ENCODE measurements around the gene ABTB2.
A peak's percentile ranks its signal among the peaks of the same experiment; 100 is the strongest.
"Not testable (repeated sequence)": the region's sequence is repeated elsewhere in the genome, so short reads cannot be mapped to it uniquely, and the experiment has no call there.

Gene ABTB2

GRCh38 chr11:34234086-34234740 is 123.6 kb downstream of the ABTB2 start:
- no peak for DNase-seq

DNA sequence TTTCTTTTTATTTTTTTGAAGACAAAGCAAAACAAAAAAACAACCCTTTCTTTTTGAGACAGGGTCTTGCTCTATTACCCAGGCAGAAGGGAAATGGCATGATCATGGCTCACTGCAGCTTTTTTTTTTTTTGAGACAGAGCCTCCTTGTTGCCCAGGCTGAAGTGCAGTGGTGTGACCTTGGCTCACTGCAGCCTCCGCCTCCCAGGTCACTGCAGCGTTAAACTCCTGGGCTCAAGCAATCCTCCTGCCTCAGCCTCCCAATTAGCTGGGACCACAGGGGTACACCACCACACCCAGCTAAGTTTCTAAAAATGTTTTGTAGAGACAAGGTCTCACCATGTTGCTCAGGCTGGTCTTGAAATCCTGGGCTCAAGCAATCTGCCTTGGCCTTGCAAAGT is 124.6 kb downstream of the ABTB2 start:
- DNase-seq: no peak

- DNase-seq: no peak
Observed at GRCh38 chr11:34232807-34233206, 125.0 kb downstream of the ABTB2 start.

DNA sequence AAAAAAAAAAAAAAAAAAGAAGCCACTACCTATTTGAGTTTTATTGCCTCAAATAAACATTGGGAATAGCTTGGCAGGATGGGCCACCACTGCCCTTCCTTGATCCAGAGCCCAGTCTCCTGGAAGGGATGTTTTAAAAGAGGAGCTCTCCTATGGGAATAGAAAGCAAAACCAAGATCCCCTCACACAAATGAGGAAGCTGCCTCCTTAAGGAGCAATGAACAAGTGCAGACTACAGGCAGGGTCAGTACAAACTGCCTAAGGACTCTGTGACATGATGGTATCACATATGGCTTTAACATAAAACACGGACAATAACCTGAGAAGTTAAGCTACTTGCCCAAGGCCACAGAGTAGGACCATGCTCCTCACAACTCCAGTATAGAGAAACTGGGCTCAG is 131.6 kb downstream of the ABTB2 start:
- DNase-seq: no peak

DNA sequence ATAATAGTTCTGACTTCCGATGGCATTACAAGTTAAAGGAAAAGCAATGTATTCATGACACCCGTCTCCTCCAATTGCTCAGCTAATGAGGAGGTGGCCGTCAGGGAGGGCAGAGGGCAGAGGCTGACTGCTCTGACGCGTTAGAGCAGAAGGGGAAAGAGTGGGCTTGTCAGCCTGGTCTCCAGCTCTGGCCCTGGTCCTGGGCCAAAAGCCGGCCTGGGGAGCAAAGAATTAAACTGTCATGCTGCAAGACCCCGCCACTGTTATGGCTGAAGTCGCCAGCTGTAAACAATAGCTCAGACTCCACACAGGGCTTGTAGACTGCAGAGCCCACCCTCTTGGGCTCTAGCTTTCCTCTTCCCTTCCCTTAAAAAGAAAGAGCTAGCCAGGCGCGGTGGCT is 132.7 kb downstream of the ABTB2 start:
- no peak for DNase-seq

GRCh38 chr11:34224434-34224966 is 133.3 kb downstream of the ABTB2 start:
- no peak for DNase-seq

GRCh38 chr11:34223907-34224306 is 133.9 kb downstream of the ABTB2 start:
- DNase-seq: no peak

DNA sequence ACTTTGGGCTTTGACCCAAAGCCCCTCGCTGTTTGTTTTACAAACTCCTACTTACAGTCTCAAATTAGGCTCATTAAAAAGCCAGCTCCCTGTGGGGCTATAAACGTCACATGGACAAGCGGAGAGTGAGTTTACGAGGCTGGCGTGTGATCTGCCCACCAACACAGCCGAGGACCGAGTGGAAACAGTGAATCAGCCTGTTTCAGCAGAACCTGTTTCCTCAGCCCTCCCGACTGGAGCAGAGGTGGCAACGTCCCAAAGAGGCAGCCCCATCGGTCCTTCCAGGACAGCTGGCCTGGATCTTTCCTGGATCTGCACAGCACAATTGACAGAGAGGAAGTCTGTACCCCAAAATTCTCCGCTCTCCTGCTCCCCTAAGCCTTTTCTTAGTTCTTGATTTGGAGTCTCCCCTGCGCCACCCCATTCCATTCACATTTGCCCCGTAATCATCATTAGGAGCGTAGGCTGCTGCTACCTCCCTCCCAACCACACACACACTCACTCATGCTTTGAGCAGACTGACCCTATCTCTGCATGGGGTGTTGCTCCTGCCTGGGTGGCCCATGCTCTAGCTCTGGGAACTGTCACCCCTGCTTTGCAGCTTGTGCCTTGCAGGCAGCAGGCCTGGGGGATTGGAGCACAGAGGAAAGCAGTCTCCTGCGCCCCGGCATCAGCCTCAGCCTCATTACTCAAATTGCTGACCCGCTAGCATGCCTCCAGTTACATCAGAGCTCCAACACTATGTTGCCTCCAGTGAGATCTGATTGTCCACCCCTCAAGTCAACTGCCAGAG is 134.6 kb downstream of the ABTB2 start:
- DNase-seq: no peak

DNA sequence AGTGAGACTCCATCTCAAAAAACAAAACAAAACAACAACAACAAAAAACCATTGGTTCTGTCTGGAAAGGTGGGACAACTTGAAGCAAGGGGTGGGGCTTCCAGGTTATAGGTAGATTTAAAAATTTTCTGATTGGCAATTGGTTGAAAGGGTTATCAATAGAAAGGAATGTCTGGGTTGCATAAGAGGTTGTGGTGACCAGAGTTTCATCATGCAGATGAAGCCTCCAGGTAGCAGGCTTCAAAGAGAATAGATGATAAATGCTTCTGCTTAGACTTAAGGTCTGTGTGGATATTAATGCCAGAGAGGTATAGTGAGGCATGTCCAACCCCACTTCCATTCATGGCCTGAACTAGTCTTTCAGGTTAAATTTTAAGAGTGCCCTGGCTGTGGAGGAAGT is 135.8 kb downstream of the ABTB2 start:
- DNase-seq: no peak

GRCh38 chr11:34219941-34220370 is 137.9 kb downstream of the ABTB2 start:
- DNase-seq: no peak

- DNase-seq: no peak
Observed at GRCh38 chr11:34219279-34219678, 138.5 kb downstream of the ABTB2 start.

DNA sequence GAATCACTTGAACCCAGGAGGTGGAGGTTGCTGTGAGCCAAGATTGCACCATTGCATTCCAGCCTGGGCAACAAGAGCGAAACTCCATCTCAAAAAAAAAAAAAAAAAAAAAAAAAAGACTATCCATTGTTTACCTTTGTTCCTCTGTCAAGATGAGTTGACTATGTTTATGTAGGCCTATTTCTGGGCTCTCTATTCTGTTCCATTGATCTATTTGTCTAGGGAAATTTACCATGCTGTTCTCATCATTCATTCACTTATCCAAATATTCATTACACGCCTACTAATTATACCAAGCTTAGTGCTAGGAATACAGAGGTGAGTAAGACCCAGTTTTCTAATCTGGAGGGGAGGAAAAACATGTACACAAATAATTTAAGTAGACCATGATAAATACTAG is 139.1 kb downstream of the ABTB2 start:
- DNase-seq: not testable (repeated sequence)

- no peak for DNase-seq
Observed at GRCh38 chr11:34218067-34218466, 139.7 kb downstream of the ABTB2 start.

DNA sequence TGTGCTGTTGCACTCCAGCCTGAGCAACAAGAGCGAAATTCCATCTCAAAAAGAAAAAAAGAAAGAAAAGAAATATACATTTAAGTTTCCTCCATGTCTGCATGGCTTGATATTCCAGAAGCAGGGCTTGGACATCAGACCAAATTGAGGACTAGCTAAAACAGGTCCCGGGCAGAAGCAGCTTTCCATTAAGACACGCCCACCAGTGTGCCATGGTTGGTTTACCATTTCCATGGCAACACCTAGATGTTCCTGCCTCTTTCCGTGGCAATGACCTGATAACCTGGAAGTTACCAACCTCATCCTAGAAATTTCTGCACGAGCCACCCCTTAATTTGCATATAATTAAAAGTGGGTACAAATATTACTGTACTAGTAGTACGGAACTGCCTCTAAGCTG is 141.1 kb downstream of the ABTB2 start:
- DNase-seq: no peak

- no peak for DNase-seq
Observed at GRCh38 chr11:34215806-34216453, 141.9 kb downstream of the ABTB2 start.

- peak; percentile 54 for DNase-seq
Observed at GRCh38 chr11:34214961-34215805, 142.6 kb downstream of the ABTB2 start.

DNA sequence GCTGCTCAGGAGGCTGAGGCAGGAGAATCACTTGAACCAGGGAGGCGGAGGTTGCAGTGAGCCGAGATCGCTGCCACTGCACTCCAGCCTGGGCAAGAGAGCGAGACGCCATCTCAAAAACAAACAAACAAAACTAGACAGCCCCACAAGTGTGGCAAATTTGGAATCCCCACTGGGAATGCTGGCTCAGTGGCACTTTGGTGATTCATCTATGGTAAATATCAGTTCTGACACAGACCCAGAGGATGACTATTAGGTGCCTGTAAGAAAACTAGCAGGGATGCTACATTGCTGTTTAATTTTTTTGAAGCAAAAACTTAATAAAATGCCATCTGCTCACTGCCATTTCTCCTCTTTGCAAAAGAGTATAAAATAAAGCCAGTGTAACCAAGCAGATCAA is 144.4 kb downstream of the ABTB2 start:
- no peak for DNase-seq

- no peak for DNase-seq
Observed at GRCh38 chr11:34212566-34212965, 145.2 kb downstream of the ABTB2 start.

GRCh38 chr11:34209809-34210208 is 148.0 kb downstream of the ABTB2 start:
- DNase-seq: no peak

GRCh38 chr11:34208266-34209135 is 149.3 kb downstream of the ABTB2 start:
- DNase-seq: no peak

- no peak for DNase-seq
Observed at GRCh38 chr11:34207487-34208180, 150.2 kb downstream of the ABTB2 start.
